Activated CD8-positive, alpha-beta memory T cell treated with anti-CD3 and anti-CD28 coated beads, Interleukin-2, amount 50 U/mL, for 4 hours (primary cell): ENCODE results near the gene WSCD1.

Experiments used
- DNase-seq: peaks from one replicate; pipeline ENCODE4 v3.0.0-alpha.2; 2020

Gene WSCD1

DNA sequence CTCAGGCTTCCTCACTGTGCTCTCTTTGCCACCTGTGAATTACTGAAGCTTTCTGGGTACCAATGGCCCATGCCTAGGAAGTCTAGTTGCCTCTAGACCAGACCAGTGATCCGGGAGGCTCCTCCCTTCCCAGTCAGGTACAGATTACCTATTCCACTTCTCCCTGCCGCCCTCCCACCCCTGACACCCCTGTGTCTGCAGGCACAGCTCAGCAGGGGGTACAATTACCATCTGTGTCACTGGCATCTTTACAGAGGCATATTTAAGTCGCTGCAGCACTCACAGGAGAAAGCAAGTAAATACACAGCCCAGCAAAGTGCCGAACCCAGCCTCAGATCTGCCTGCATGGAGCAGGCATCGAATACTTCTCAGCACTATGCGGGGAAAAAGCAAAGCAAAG lies 5.3 kb upstream of the WSCD1 start:
- no peak for DNase-seq

DNA sequence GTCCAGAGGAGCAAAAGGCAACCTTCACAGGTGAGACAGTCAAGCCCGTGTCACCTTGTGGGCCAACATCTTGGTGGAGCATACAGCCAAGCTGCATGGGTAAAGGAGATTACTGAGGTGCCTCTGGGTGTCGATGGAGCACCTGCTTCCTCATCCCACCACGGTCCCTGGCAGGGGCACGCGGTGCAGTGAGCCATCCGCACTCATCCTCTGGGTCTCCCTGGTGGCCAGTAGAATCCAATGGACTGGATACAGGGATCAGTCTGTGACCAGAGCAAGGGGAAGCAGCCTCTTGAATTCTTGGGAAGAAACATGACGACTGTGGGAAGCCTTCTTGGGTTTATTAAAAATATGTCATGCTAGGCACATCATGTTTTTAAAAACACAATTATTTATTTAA lies 4.8 kb upstream of the WSCD1 start:
- DNase-seq, result no peak

DNA sequence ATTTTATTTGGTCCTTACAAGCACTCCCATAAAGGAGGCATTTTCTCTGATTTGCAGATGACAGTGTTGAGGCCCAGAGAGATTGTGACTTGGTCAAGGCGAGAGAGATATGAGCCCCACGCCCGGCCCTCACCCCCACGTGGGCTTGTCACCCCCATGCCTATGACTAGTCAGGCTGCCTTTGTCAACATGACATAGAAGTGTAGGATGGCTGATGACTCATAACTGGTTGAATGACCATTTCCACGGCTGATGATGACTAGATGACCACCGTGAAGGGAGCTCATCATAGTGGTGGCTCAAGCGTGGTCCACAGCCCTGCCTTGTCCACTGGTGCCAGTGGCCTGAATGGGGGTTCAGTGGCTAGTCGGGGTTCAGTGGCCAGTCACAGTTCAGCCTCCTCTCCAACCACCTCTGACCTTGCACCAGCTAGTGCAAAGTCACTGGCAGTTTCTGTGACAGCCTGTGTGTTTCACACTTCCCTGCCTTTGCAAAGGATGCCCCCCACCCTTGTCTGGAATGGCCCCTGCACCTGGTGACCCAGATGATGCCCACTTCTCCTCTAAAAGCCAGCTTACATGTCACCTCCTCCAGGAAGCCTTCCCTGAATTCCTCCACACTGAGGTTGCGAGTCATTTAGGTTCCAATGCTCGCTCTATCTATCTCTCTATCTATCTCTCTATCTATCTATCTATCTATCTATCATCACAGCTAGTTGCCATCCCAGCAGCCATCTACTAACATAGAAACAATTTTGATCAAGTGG lies 3.8 kb upstream of the WSCD1 start:
- DNase-seq, result no peak

DNA sequence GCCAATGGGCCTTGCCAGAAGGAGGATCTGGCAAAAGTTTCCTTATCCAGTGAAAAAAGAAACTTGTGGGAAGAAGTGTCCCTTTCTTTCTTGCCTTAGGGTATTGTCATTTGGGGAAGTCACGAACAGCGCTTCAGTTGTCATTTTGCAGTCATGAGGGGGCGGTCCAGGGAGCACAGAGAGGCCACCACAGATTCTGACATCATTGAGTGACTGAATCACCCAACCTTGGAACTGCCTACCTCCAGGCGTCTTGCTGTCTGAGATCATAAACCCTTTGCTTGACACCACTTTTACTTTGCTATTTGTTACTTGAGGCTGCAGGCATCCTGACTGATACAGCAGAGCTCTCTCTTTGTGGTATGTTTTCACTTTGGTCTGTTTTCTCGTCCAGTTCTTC lies 3.1 kb upstream of the WSCD1 start:
- no peak for DNase-seq

DNA sequence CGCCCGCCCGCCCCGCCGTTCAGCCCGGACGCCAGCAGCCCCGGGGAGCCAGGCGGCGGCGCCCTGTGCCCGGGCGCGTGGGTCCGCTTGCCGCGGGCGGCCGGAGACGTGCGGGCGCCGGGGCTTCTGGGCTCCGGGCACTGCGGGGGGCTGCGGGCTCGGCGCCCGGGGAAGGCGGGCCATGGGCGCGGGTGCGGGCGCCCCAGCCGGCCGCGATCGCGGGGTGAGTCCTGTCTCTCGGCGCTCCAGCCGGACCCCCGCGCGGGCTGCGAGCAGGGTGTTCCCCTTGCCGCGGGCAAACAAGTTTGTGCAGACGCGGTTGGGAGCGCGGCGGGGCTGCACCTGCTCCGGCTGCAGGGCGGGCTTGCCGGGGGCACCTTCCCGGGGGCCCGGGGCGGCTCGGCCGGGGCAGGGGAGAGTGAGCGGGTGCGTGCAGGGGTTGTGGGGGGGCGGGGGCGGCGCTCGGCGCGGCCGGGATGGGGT lies 292 bp downstream of the WSCD1 start:
- DNase-seq, result no peak

DNA sequence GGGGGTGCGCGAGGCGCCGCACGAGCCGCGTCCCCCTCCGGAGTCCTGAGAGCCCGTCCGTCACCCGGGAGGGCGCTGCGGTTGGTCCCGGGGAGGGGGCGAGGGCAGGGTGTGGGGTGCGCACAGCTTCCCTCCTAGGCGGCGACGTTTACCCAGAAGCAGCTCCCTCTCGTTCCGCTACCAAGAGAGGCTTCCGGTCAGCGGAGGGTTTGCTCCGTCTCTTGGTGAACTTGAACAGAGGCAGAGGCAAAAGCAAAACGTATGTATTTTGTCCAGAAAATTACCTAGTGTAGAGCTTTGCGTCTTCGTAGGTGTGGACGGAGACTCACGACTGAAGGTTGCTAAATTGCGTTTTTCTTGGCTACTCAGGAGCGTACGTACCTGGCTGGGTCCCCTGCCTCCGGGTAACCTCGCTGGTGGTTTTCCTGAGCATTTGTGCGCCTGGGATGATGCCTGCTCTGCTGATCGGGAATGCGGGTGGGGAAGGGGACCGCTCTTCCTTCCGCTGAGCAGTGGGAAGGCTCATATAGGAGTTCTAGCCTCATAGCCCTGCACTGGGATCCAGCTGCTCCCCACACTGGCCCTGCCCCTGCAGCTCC lies 833 bp downstream of the WSCD1 start:
- DNase-seq, result no peak

DNA sequence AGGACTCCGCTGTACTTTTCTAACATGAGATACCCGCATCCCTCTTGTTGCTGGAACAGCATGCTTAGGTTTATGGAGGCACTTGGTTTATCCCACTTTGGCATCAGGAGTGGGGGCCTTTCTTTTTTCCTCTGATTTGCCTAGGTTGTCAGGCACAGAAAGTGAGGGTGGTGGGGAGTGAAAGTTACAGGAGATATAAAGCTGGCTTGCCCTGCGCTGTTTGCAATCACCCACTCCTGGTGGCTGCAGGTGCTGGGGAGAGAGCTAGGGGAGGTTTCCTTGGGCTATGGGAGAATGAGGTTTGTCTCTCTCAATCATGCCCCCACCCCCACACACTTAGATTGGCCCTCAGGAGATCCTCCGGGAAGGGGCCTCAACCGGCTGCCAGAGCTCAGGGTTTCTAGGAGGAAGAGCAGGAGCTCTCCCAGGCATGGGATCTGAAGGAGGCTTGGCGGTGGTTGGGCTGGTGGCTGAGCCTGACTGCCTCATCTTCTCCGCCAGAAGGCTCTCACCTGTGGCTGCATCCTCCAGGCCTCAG lies 1.4 kb downstream of the WSCD1 start:
- no peak for DNase-seq

DNA sequence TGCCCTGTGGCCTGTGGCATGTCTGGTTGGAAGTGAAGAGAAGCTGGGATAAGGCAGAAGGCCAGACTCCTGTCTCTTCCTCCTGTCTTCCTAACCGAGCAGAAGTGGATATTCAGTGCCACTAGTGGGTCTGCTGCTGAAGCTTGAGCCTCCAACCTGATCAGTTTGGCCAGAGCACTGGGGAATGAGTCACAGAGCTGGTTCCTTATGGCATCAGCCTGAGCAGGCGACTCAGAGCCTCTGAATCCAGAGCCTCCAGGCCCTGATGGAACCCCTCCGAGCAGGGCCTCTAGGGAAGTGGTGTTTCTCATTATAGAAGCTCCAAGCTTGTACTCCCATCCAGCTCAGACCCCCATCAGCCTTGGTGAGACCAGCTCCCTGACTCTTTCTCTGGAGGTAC lies 2.0 kb downstream of the WSCD1 start:
- DNase-seq, result no peak

DNA sequence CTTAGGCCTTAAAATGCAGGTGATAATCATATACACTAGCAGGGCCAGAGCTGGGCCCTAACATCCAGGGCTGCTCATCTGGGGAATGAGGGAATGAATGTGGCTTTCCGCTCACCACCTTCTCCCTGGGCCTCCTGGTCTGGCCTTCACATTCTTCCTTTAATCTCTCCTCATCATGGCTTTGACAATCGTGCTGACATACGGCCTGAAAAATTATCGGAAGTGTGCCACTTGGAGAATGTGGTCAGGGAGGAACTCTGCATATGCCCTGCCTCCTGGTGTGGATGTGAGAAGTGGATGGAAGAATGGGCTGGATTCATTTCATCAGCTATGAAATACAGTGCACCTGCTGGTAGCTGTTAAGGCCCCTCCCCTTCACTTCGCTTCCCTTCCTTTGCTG lies 2.4 kb downstream of the WSCD1 start:
- DNase-seq, result no peak

DNA sequence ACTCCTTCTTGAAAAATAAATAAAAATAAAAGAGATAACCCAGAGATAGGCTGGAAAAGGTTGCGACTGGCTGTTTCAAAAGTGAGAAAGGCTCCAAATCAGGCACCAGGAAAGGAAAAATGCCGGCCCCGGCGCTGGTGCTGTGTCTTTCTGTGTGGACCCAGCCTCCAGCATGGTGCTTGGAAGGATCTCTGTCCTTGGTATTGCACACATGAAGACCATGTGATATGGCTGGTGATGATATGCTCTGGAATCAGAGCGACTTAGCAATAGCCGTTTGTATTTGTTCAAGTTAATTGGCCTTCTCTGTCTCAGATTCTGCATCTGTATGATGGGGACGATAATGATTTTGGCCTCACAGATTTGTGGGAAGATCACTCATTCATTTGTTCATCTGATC lies 3.4 kb downstream of the WSCD1 start:
- DNase-seq, result no peak

DNA sequence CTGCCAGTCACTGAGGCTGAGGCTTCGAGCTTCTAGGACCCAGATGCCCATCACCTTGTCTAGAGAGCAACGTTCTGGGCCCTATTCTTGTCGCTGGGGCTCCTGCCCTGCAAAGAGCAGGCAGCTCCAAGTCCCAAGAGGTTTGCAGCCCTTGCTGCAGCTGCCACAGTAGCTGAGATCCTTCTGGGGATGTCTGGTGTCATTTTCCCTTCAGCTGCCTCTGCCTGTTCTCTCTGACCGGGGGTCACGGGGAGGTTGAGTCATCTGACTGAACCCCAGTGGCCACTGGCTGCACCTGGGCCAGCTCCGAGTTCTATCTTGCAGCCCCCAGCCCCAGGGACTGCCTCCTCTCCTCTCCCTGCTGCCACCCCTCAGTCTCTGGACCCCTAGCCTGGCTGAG lies 4.9 kb downstream of the WSCD1 start:
- no peak for DNase-seq

DNA sequence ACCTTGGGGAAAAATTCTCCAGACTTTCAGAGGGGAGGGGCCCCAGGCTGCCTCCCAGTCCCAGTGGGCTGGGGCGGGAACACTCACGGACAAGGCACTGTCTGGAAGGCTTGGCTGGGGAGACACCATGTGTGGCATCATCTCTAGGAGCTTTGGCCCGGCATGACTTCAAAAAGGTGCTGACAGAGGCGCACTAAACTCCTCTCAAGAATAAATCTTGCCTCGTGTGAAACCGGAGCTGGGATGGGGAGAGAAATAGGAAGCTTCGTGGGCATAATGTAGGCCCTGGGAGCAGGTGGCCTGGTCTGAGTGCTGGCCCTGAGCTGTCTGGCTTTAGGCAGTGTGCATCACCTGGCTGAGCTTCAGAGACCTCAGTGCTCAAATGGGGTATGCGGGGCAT lies 5.7 kb downstream of the WSCD1 start:
- no peak for DNase-seq

DNA sequence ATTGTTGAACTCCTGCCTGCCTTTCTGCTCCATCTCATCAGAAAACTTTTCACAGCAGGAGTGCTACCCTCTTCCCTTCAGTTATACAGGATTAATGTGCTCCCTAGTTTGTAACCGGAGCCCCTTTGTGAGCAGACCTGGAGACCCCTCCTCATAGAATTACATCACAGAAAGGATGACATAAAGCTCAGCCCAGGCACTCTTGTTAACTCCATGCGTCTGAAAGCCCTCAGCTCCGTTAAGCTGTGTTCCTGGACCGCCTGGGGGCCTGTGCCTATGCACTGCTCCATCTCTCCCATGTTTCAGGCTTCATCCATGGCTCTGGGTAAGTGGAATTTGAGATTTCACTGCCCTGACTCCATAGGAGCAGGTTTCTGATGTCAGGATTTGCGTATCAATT lies 7.6 kb downstream of the WSCD1 start:
- no peak for DNase-seq

DNA sequence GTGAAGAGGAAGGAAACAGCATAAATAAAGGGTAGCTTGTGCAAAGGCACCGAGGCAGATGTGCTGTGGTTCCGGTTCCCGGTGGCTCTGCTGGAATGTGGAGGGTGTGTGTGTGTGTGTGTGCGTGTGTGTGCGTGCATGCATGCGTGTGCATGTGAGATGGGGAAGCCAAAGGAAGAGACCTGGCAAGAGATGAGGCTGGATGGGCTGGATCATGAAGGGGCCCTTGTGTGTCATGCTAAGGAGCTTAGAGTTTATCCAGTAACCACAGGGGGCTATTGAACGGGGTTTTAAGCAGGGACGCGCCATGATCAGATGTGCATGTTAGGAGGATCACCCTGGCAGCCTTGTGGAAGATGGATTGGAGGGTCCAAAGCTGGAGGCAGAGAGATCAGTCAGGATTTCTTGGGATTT lies 8.3 kb downstream of the WSCD1 start:
- no peak for DNase-seq

DNA sequence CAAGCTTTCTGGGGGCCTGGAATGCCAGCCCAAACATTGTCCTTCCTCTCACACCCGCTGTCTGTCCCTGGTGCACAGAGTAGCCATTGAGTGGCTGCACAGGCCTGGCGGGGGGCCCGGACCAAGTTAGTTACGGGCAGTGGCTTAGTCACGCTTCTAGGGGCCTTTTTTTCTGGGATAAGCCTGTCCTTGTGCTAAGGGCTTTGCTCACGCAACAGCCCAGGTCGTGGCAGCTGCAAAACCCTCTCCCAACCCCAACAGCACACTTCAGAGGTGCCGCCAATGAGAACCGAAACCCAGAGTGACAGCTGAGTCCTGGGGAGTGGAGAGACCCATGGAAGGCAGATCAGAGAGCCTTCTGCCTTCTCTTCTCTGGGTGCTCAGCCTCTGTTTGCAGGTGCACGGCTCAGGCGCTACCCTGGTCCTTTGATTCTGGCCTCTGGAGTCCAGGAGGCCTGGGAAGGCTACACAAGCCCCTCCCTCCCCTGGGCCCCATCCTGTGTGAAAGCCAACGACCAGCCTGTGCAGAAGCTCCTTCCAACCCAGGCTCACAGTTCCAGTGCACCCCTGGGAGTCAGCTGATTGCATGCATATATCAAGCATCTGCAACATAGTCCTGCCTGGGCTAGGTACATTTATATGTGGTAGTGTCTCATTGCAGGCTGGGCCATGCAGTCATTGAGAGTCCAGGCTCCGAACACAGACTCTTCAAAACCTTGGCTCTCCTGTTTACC lies 9.1 kb downstream of the WSCD1 start:
- DNase-seq, result no peak

DNA sequence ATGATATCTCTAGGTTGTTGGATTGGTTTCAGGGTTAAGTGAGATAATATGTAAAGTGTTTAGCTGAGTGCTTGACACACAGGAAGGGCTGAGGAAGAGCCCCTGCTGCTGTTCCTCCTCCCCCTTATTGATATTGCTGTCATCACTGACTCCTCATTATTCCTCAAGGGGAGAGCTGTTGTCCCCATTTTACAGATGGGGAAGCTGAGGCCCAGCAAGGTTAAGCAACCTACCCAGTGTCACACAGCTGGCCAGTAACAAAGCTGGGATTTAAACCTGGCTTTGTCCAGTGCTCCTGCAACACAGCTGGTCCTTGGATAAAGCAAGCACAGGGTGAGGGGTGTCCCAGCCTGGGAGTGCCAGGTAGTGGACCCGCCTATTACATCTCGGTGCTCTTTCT lies 9.8 kb downstream of the WSCD1 start:
- DNase-seq, result no peak

DNA sequence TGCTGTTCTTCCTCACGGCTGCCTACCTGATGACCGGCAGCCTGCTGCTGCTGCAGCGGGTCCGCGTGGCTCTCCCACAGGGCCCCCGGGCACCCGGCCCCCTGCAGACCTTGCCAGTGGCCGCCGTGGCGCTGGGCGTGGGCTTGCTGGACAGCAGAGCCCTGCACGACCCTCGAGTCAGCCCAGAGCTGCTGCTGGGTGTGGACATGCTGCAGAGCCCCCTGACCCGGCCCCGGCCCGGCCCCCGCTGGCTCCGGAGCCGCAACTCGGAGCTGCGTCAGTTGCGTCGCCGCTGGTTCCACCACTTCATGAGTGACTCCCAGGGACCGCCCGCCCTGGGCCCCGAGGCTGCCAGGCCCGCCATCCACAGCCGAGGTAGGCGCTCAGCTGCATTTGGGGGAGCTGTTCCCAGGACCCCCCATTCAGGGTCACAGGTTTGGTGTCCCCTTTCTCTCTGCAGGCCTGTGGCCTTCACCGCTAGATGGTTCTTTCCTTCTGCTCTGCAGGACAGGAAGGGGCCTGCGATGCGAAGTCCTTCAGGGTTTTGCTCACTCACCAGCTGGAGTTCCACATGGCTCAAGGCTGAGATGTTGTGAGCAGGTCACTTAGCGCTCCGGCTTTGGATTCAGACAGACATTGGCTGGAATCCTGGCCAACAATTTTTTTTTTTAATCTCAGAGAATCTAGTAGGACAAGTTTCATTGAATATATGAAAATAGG lies 10.7 kb downstream of the WSCD1 start:
- no peak for DNase-seq

DNA sequence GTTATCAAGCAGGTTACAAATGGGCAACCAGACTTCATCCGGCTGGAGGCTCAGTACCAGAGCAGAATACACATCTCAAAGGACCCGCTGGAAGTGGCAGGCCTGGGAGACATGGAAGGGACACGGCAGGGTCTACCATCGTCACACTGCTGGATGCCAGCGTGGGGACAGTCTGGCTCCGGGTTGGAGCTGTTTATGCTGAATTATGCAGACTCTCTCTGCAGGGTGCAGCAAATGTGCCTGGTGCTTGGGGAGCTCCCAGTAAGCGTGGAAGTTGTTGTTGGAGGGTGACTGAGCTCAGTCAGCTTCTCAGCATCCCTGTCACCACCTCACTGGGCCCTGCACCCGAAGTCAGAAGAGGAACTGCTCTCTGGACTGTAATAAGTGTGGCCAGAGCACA lies 12.2 kb downstream of the WSCD1 start:
- no peak for DNase-seq

DNA sequence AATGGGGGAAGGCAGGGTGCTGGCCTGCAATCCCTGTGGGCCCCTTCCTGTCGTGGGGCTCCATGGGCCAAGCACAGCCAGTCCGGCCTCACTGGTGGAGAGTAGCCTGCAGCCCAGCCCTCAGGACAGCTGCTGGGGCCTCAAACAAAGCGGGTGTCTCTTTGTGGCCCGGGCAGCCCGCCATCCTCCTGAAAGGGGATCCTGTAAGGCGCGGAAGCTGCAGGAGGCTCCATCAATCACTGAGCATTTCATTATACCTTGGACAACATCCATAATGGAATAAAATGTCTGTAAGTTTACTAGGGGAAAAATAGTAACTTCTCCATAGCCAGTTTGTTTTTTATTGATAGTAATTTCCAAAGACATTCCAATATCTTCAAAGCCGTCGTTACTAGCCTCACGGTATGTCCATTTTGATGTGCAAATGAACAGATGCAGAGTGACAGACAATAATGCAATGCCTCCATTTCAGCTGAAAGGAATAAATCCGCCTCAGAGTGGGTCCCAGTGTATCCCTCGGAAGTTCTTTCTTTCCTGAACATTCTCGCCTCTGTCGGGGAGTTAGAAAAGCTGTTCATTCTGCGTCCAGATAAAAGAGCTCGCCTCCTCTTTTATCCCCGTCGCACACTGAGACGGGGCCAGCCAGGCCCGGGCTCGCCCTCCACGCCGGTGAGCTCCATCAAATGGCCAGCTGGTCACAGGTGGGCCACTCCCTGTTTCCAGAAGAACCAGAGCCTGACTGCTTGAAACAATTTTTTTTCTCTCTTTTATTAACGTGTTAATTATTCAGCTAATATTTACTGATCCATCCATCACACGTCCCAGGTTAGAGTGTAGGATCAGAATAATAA lies 14.4 kb downstream of the WSCD1 start:
- no peak for DNase-seq

DNA sequence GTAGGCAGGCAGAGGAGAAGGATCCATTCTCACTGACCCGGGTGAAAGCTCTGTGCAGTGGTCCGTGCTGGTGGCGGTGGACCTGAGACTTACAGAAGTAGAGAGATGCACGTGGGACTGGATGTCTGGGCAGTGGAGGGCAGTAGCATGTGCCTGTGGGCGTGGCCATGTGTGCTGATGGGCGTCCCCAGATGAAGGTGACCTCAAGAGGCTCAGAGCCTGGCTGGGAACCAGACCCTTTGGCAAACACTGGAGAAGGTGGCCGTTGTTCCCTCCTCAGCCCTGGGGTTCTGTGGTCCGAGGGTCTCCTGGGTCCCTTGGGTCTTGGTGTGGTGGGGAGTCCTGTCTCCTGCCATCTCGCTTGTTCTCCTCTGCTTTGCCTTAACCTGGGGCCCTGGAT lies 15.6 kb downstream of the WSCD1 start:
- DNase-seq, result no peak

DNA sequence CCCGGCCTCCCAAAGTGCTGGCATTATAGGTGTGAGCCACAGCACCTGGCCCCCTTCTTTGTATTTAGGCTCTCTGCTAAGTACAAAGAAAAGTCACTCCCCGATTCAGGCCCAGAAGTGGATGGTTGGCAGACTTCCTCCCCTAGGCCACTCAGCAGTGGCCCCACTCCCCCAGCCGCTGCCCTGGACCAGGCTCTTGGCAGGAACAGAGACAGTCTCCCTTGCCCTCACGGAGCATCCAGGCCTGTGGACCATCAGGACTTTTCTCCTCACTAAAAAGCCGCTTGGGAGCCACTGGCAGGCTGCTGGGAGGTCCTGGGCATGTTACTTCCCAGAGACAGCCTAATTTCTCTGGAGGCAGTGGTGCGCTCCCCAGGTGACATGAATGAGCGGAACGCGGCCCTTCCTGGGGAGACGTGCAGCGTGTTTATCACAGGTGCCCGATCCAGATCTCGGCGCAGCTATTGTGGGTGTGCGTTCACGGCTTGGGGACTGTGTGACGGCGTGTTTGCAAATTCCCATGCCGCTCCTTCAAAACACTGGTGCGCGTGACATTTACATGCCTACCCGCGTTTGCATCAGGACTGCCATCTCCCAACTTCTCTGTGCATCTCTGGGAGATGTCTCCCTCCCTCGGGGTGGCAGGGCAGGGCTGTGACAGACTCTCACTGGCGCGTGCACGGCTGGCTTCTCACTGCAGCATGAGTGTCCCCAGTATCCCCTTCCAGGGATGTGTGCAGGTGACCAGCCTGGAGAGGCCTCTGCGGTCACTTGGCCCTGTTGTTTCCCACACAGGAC lies 16.6 kb downstream of the WSCD1 start:
- no peak for DNase-seq
